Muscle layer of duodenum (tissue), 2 donors: Measurements from ENCODE around the gene SLX4IP.

Source experiments
- H3K27ac ChIP-seq: one replicate; pipeline ENCODE4 v1.7.0; 2013; ENCODE audit warnings: mild to moderate bottlenecking, low read length
- H3K27me3 ChIP-seq: one replicate; pipeline ENCODE4 v1.7.0; 2013; ENCODE audit warnings: low read depth, mild to moderate bottlenecking, control low read depth, low read length
- H3K36me3 ChIP-seq, 2 donors: one replicate each; pipeline ENCODE4 v1.7.0; 2013; ENCODE audit warnings: low read length in 2 of 2, control low read depth in 1 of 2, mild to moderate bottlenecking in 1 of 2; ENCODE audit not compliant: insufficient read depth in 2 of 2, control insufficient read depth in 1 of 2
- H3K4me1 ChIP-seq, 2 donors: one replicate each; pipeline ENCODE4 v1.7.0; 2013; ENCODE audit warnings: low read length in 2 of 2, mild to moderate bottlenecking in 2 of 2, control low read depth in 1 of 2, moderate library complexity in 1 of 2; ENCODE audit not compliant: insufficient read depth in 2 of 2, control insufficient read depth in 1 of 2
- H3K4me3 ChIP-seq, 2 donors: one replicate each; pipeline ENCODE4 v1.7.0; 2013; ENCODE audit warnings: low read length in 2 of 2, low read depth in 1 of 2, mild to moderate bottlenecking in 1 of 2
- H3K9me3 ChIP-seq, 2 donors: one replicate each; pipeline ENCODE4 v1.7.0; 2013; ENCODE audit warnings: low read length in 2 of 2, control low read depth in 1 of 2, mild to moderate bottlenecking in 1 of 2; ENCODE audit not compliant: control insufficient read depth in 1 of 2
- donor health status: healthy.

The SLX4IP gene

DNA sequence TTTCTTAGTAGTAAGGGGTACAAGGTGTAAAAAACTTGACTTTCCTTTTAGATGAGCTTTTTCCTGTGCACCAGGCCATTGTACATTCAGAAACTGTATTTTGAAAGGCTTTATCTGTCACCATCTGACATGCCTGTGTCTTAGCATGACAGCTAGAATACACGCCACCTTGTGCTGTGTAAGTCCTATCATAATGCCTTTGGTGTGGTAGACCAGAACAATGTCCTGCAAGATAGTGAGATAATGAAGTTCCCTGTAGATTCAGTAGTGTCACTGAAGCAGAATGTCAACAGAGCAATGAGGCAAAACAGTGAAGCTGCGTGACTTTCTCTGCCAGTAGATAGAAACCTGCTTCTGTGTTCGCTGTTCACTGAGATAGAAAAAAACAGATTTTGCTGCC lies 132.9 kb downstream of the SLX4IP start:
- Histone ChIP-seq H3K4me3 (no peak overlapping the region), H3K9me3 (no peaks in the 10 kb centered on the region), H3K36me3 (no peaks in the 10 kb centered on the region), H3K27ac (no peak overlapping the region), H3K4me1 (peaks cover 0 to 5% of the 10 kb centered on the region in 2 donors), H3K27me3 (no peaks in the 10 kb centered on the region)

DNA sequence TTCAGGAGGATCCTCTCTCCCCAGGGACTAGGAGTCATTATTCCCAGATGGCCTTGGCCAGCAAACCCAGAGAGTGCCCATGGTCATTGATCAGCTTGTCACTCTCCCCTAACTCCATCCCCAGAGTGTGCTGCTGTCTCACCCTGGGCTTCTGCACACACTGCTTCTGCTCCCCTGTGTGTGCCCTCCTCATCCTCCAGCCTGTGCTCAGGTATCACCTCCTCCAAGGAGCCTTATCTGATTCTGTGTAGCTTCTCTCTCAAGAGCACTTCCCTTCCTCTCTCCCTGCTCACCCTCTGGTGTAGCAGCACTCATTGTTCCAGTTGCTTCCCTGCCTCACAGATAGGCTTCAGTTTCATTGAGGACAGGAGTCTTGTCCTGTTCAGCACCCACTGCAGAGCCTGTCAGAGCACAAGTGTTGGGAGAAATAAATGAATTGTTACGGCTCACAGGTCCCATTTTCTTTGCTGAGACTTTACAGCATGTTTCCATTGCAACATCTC lies 136.3 kb downstream of the SLX4IP start:
- H3K4me1 ChIP-seq, result no peaks in the 10 kb centered on the region
- H3K4me3 ChIP-seq, result no peak overlapping the region
- no peaks in the 10 kb centered on the region for H3K36me3 ChIP-seq
- no peaks in the 10 kb centered on the region for H3K9me3 ChIP-seq
- H3K27ac ChIP-seq, result no peak overlapping the region
- H3K27me3 ChIP-seq, result no peaks in the 10 kb centered on the region

DNA sequence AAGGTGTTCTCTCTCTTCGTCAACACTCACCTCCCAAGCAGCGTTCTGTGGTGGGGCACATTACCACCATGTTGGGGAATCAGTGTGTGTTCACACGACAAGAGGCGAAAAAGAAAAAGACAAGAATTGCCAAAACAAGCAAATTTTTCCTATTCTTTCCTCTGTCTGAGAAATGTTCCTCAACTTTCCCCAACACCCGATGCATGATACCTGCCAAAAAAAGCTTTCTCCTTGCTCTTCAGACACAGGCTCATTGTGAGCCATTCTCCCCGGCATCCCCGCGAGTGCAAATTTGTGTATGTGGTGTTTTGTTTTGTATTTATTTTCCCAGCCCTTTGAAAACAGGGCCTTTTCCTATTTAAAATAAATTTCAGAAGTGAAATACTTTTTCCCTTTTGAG lies 137.7 kb downstream of the SLX4IP start:
- Histone ChIP-seq H3K36me3 (no peaks in the 10 kb centered on the region), H3K4me1 (no peaks in the 10 kb centered on the region), H3K27me3 (no peaks in the 10 kb centered on the region), H3K4me3 (no peak overlapping the region), H3K9me3 (no peaks in the 10 kb centered on the region), H3K27ac (no peak overlapping the region)

DNA sequence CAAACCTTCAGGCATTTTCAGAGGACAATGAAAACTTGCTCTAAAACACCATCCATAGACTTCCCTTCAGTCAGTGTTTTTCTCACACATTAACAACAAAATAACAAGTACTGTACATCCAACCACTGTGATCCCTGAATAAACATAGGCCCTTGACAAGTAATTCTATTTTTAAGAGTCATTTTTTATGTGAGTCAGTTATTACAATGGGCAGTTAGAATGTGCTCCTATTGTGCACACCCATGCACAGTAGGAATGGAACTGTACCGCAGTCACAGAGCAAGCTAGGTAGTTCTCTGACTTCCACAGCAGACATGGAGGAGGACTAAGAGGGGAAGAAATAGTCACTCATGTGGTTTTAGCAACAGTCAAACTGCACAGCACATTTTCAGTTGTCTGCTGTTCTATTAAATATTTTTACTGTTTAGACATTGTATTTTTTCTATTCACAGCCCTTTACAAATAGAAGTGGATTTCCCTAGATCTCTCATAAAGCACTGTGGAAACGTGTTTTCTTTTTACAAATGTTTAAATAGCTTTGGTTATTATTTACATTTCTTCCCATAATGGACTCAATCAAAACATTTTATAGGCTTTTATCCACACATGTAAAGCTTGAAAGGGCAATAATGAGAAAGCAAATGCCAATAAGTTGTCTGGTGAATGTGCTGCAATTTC lies 138.3 kb downstream of the SLX4IP start:
- Histone ChIP-seq H3K4me1 (no peaks in the 10 kb centered on the region), H3K36me3 (no peaks in the 10 kb centered on the region), H3K27me3 (no peaks in the 10 kb centered on the region), H3K27ac (no peak overlapping the region), H3K9me3 (no peaks in the 10 kb centered on the region), H3K4me3 (no peak overlapping the region)

DNA sequence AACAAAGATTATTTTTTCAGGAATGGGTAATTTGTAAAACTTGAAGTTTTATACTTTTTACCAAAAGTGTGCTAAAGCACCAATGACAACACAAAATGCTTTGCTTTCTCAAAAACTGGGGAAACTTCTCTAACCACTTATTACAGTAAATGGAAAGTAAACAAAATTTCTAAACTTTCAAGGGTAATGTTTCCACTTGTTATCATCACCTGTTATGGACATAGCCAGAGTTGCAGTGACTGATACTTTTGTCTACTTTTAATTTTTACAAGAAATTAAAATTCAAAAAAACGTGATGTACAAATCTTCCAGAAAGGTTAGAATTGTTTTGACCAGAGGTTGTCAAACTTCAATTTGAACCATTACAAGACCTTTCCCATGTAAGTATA lies 138.8 kb downstream of the SLX4IP start:
- no peaks in the 10 kb centered on the region for H3K36me3 ChIP-seq
- no peaks in the 10 kb centered on the region for H3K27me3 ChIP-seq
- no peak overlapping the region for H3K27ac ChIP-seq
- no peak overlapping the region for H3K4me3 ChIP-seq
- H3K9me3 ChIP-seq, result no peaks in the 10 kb centered on the region
- H3K4me1 ChIP-seq, result no peaks in the 10 kb centered on the region

DNA sequence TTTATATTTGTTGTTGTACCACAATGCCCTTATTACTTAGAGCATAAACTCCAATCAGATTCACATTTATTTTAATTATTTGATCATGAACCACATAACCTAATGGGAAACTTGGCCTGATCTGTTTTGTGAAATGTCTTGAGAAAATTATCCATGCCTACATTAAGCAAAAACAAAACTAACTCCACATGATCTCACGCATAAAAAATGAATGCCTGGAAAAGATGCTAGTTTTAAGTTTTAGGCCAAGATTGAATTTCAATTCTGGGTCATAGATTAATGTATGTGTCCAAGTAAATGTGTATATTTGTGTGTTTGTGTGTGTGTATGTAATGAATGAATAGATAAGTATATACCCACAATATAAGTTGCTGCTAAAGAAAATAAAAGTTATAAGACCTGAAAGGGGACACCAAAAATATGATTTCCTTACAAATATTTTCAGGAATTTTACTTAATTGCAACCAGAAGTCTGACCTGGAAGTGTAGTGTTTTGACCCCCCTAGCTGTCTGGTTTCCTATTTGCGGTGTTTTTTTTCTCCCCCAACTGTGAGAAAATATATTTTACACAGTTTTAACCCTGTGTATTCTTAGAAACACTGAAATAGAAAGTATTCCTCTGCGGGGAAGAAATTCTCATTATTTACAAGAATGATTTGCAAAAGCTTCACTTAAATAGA lies 141.4 kb downstream of the SLX4IP start:
- Histone ChIP-seq H3K27me3 (no peaks in the 10 kb centered on the region), H3K36me3 (no peaks in the 10 kb centered on the region), H3K9me3 (no peaks in the 10 kb centered on the region), H3K27ac (no peak overlapping the region), H3K4me3 (no peak overlapping the region), H3K4me1 (no peaks in the 10 kb centered on the region)

DNA sequence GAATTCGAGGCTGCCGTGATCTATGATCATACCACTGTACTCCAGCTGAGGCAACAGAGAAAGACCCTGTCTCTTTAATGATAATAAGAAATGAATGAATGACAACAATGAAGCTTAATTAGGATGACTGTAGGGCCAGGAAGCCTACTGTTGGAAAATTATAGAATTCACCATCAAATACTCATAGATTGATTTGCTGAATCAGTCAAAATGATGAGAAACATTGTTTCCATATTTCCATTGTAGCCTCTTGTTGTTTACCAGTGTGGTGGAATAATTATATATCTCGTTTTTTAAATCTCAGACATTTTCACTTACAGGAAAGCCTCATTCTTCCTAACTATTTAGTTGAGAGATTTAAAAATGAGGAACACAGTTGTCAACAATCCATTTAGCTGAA lies 142.5 kb downstream of the SLX4IP start:
- no peaks in the 10 kb centered on the region for H3K27me3 ChIP-seq
- H3K36me3 ChIP-seq, result no peaks in the 10 kb centered on the region
- no peak overlapping the region for H3K4me3 ChIP-seq
- no peak overlapping the region for H3K27ac ChIP-seq
- H3K4me1 ChIP-seq, result no peaks in the 10 kb centered on the region
- no peaks in the 10 kb centered on the region for H3K9me3 ChIP-seq

DNA sequence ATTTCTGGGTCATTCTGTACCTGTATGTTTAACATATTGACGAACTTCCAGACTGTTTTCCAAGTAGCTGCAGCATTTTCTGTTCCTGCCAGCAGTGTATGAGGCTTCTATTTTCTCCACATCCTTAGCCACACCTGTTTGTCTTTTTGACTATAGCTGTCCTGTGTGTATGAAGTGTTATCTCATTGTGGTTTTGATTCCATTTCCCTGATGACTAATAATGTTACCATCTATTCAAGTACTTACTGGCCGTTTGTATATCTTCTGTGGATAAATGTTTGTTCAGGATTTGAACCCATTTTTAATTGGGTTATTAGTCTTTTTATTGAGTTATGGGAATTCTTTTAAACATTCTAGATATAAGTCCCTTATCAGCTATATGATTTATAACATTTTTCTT lies 143.5 kb downstream of the SLX4IP start:
- Histone ChIP-seq H3K4me1 (no peaks in the 10 kb centered on the region), H3K27me3 (no peaks in the 10 kb centered on the region), H3K36me3 (no peaks in the 10 kb centered on the region), H3K4me3 (no peak overlapping the region), H3K27ac (no peak overlapping the region), H3K9me3 (no peaks in the 10 kb centered on the region)

DNA sequence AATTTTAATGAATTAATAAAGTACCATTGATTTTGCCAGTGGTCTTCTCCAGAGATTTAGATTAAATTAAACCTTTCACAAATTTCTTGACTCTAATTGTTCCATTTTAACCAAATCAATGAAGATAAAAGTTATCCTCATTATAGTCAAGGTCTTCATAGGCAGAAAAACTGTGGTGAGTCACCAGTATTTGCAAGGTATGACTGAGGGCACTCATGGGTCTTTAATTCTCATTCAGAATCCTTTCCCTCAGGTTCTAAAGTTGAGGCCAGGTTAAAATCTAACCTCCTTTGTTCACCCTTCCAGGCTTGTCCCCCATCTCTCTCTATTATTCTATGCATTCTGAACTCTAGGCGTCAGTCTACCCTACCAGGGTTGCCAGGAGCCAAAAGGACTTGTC lies 144.8 kb downstream of the SLX4IP start:
- H3K27ac ChIP-seq, result no peak overlapping the region
- no peaks in the 10 kb centered on the region for H3K36me3 ChIP-seq
- H3K4me3 ChIP-seq, result no peak overlapping the region
- H3K9me3 ChIP-seq, result no peaks in the 10 kb centered on the region
- H3K27me3 ChIP-seq, result no peaks in the 10 kb centered on the region
- no peaks in the 10 kb centered on the region for H3K4me1 ChIP-seq

DNA sequence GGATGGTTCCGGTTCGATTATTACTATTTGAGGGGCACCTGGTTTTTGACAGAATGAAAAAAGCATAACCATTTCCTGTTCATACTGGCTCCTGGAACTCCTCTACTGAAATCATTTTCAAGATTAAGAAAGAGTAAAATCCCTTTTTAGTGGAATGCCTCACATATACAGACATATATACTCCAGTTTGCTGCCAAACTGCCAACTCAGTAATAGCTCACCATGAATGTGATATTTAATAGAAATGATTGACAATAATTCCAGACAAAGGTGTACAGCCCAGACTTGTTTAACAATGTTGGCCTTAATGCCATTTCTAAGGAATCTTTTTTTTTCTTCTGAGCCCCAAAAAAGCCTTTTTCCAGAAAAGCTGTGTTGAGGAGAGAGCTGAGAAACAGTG lies 145.6 kb downstream of the SLX4IP start:
- no peaks in the 10 kb centered on the region for H3K27me3 ChIP-seq
- H3K27ac ChIP-seq, result no peak overlapping the region
- H3K4me3 ChIP-seq, result no peak overlapping the region
- H3K4me1 ChIP-seq, result no peaks in the 10 kb centered on the region
- H3K9me3 ChIP-seq, result no peaks in the 10 kb centered on the region
- no peaks in the 10 kb centered on the region for H3K36me3 ChIP-seq

DNA sequence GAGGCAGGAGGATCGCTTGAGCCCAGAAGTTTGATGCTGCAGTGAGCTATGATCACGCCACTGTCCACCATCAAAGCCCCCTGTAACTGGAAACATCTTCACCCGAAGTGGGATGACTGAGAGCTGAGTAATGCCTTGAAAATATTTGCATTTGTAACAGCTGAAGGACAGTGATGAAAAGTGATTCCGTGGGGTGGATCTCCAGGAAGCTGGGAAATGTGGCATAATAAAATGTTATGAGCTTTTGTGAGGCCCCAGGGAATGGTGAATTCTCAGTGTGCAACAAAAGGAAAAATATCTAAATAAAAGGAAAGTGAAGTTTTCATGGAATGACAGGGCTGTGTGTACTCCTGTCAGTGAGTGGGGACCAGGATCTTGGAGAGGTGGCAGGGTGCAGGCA lies 146.7 kb downstream of the SLX4IP start:
- Histone ChIP-seq H3K4me1 (no peaks in the 10 kb centered on the region), H3K27me3 (no peaks in the 10 kb centered on the region), H3K4me3 (no peak overlapping the region), H3K9me3 (no peaks in the 10 kb centered on the region), H3K27ac (no peak overlapping the region), H3K36me3 (no peaks in the 10 kb centered on the region)

DNA sequence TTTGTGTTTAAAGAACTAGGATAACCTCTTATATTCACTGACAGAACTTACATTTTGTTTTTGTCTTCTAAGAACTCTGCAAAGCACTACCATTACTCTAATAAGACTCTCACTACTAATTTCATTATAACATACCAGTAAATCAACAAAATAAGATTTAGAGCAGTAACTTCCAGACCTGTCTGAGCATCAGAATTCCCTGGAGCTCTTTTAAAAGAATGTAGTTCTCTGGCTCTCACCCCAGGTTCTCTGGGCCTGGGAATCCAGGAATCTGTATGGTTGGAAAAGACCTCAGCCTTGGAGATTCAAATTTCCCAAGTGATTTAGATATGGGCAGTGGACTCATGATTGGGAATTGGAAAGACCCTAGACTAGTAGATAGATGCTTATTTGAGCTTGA lies 149.3 kb downstream of the SLX4IP start:
- no peaks in the 10 kb centered on the region for H3K9me3 ChIP-seq
- H3K4me3 ChIP-seq, result no peak overlapping the region
- no peaks in the 10 kb centered on the region for H3K36me3 ChIP-seq
- no peak overlapping the region for H3K27ac ChIP-seq
- no peaks in the 10 kb centered on the region for H3K27me3 ChIP-seq
- no peaks in the 10 kb centered on the region for H3K4me1 ChIP-seq
